HepG2 (cell line): Measurements from ENCODE around the gene BTBD19. TPM values are rescaled to one million over a fixed set of nuclear protein-coding genes. Genes with fewer than 3 reads are reported as not detected.

ENCODE experiments used
- ASH2L ChIP-seq: fragments of 300-600, 200-600 bp; sonication (generic); IDR thresholded peaks from 2 replicates; pipeline ENCODE4 v1.7.0; 2017; ENCODE audit warnings: low read depth, mild to moderate bottlenecking, moderate library complexity, mixed read lengths, low read length; ENCODE audit not compliant: insufficient read length
- ATM ChIP-seq: fragments of 450-650 bp; IDR thresholded peaks from 2 replicates; pipeline ENCODE4 v1.7.1; 2017; ENCODE audit warnings: mild to moderate bottlenecking, borderline replicate concordance
- BCL3 ChIP-seq: sonication (generic); formaldehyde crosslinking; IDR thresholded peaks from 2 replicates; pipeline ENCODE4 v1.5.1; 2020; ENCODE audit warnings: mild to moderate bottlenecking, missing genetic modification reagents, moderate library complexity
- CSRNP2 ChIP-seq: sonication (generic); formaldehyde crosslinking; conservative IDR thresholded peaks from 2 replicates; pipeline ENCODE4 v1.8.0; 2022; ENCODE audit warnings: low read depth, missing genetic modification reagents
- DR1 ChIP-seq: sonication (generic); formaldehyde crosslinking; IDR thresholded peaks from 2 replicates; pipeline ENCODE4 v1.8.0; 2021; ENCODE audit warnings: mild to moderate bottlenecking, missing genetic modification reagents, inconsistent platforms
- EHMT2 ChIP-seq: fragments of 200-600 bp; sonication (generic); IDR thresholded peaks from 2 replicates; pipeline ENCODE4 v1.7.0; 2017; ENCODE audit warnings: antibody characterized with exemption, low read depth, low read length, borderline replicate concordance
- GTF3A ChIP-seq: sonication (generic); formaldehyde crosslinking; conservative IDR thresholded peaks from 2 replicates; pipeline ENCODE4 v1.4.0; 2020; ENCODE audit warnings: mild to moderate bottlenecking, missing genetic modification reagents
- KLF6 ChIP-seq: IDR thresholded peaks from 2 replicates; pipeline ENCODE4 v1.8.0; 2016; ENCODE audit warnings: missing biosample characterization, missing genetic modification reagents
- REL ChIP-seq: sonication (generic); formaldehyde crosslinking; conservative IDR thresholded peaks from 2 replicates; pipeline ENCODE4 v1.8.0; 2022; ENCODE audit warnings: mild to moderate bottlenecking, missing genetic modification reagents, moderate library complexity
- RORA ChIP-seq: sonication (generic); formaldehyde crosslinking; IDR thresholded peaks from 2 replicates; pipeline ENCODE4 v1.5.0; 2020; ENCODE audit warnings: mild to moderate bottlenecking, missing genetic modification reagents, moderate library complexity
- SMAD9 ChIP-seq: sonication (generic); formaldehyde crosslinking; IDR thresholded peaks from 2 replicates; pipeline ENCODE4 v1.5.1; 2020; ENCODE audit warnings: mild to moderate bottlenecking, missing genetic modification reagents
- SRSF9 ChIP-seq: fragments of 200-400 bp; formaldehyde crosslinking; IDR thresholded peaks from 2 replicates; pipeline ENCODE4 v1.6.1; 2018; ENCODE audit warnings: borderline replicate concordance, mild to moderate bottlenecking, low read depth, low read length; ENCODE audit not compliant: insufficient read depth, poor library complexity, severe bottlenecking
- TAF1 ChIP-seq: sonication (generic); formaldehyde crosslinking; IDR thresholded peaks from 2 replicates; pipeline ENCODE4 v1.4.0; 2020; ENCODE audit warnings: missing genetic modification reagents
- ZNF296 ChIP-seq: sonication (generic); formaldehyde crosslinking; conservative IDR thresholded peaks from 2 replicates; pipeline ENCODE4 v1.5.0; 2020; ENCODE audit warnings: mild to moderate bottlenecking, missing genetic modification reagents
- ZNF441 ChIP-seq: sonication (generic); formaldehyde crosslinking; IDR thresholded peaks from 2 replicates; pipeline ENCODE4 v1.7.0; 2021; ENCODE audit warnings: missing genetic modification reagents, borderline replicate concordance
- ZNF556 ChIP-seq: sonication (generic); formaldehyde crosslinking; IDR thresholded peaks from 2 replicates; pipeline ENCODE4 v1.4.0; 2020; ENCODE audit warnings: mild to moderate bottlenecking, missing genetic modification reagents, borderline replicate concordance
- ZNF562 ChIP-seq: sonication (generic); formaldehyde crosslinking; IDR thresholded peaks from 2 replicates; pipeline ENCODE4 v1.8.0; 2022; ENCODE audit warnings: missing genetic modification reagents, borderline replicate concordance
- polyA plus RNA-seq, 8 experiments: library from polyadenylated mRNA; depleted of rRNA in 3 of 8; stranded (reverse) in 7 of 8; unstranded in 1 of 8; fragments of >200 nt; fragmentation: Illumina TruSeq in 4 of 8; extraction: Trizol in 4 of 8; gene quantifications; 2 replicates each; pipeline versions ENCODE4 v1.2.1 to v1.2.3, GENCODE V29; 2011 to 2016; ENCODE audit warnings: low read depth in 4 of 8, missing spikeins in 1 of 8, mixed read lengths in 1 of 8; ENCODE audit not compliant: insufficient read depth in 1 of 8
- total RNA-seq, 5 experiments: library from RNA; depleted of rRNA; stranded (reverse); fragments of >200 nt; fragmentation: Illumina TruSeq; extraction: Trizol; gene quantifications; 2 replicates each; pipeline ENCODE4 v1.2.3, GENCODE V29; 2016; ENCODE audit warnings: low read depth in 1 of 5
- TF ChIP-seq, protein P1 (sequence below): sonication (generic); formaldehyde crosslinking; IDR thresholded peaks from 2 replicates; pipeline ENCODE4 v1.4.0; 2020; ENCODE audit warnings: missing genetic modification reagents, mild to moderate bottlenecking, borderline replicate concordance
- TF ChIP-seq, protein P2 (sequence below): sonication (generic); formaldehyde crosslinking; IDR thresholded peaks from 2 replicates; pipeline ENCODE4 v1.8.0; 2022; ENCODE audit warnings: mild to moderate bottlenecking, missing genetic modification reagents; ENCODE audit not compliant: insufficient replicate concordance
- TF ChIP-seq, protein P3 (sequence below): sonication (generic); formaldehyde crosslinking; IDR thresholded peaks from 2 replicates; pipeline ENCODE4 v1.9.0; 2022; ENCODE audit warnings: low read depth, missing genetic modification reagents

BTBD19 gene
- total and polyA plus RNA-seq, 2 of the 13 experiments (the other 11 are each of a cell fraction or from before 2014, with no cell fraction given), result 2.7 to 6.7 TPM

DNA sequence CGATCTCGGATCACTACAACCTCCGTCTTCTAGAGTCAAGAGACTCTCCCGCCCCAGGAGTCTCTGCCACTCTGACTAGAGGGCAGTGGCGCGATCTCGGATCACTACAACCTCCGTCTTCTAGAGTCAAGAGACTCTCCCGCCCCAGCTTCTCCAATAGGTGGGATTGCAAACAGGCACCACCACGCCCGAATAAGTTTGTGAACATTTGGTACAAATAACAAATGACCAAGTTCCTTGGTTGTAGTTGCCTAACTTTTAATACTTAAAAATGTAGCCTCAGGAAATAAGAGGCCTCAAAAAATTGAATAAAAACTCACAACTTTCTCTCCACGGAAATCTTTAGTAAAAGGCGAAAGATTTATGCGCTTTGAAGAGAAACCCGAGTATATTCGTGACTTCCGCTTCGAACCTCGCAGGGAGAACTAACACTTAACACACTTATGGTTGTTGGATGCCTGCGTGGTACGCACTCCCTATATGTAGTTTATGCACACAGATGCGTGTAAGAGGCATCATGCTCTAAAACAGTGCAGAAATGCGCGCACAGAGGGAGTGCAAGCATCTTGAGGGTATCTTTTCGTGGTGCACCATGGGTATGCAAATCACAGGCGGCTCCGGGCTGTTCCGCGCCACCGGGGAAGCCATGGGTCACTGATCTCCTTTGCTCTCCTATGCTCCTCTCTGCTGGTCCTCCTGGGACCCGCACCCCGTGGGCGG is 11.4 kb downstream of the BTBD19 start (continued):
- TF ChIP-seq CSRNP2, result 0 out of 2 replicates have a peak, but pooled peaks have one; percentile 44
- TF ChIP-seq SMAD9 (CRISPR knock-in tag), result no peak
- TF ChIP-seq SRSF9, result no peak
- TF ChIP-seq ZNF296 (CRISPR knock-in tag), result no peak
- TF ChIP-seq GTF3A (CRISPR knock-in tag), result peak; percentile 90
- TF ChIP-seq EHMT2, result no peak
- TF ChIP-seq DR1 (CRISPR knock-in tag), result peak; percentile 96
- TF ChIP-seq, protein P1, sequence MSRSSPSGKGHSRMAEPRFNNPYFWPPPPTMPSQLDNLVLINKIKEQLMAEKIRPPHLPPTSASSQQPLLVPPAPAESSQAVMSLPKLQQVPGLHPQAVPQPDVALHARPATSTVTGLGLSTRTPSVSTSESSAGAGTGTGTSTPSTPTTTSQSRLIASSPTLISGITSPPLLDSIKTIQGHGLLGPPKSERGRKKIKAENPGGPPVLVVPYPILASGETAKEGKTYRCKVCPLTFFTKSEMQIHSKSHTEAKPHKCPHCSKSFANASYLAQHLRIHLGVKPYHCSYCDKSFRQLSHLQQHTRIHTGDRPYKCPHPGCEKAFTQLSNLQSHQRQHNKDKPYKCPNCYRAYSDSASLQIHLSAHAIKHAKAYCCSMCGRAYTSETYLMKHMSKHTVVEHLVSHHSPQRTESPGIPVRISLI (CRISPR knock-in tag), result 0 out of 2 replicates have a peak, but pooled peaks have one; percentile 65
- peak; percentile 42 for TF ChIP-seq ASH2L
- TF ChIP-seq REL, result peak; percentile 88
- TF ChIP-seq ZNF556, result peak; percentile 88; the same call in 1 of the 2 replicates
- no peak for TF ChIP-seq ZNF441 (CRISPR knock-in tag)
- no peak for TF ChIP-seq ATM
- TF ChIP-seq RORA (CRISPR knock-in tag), result no peak
- TF ChIP-seq, protein P2, sequence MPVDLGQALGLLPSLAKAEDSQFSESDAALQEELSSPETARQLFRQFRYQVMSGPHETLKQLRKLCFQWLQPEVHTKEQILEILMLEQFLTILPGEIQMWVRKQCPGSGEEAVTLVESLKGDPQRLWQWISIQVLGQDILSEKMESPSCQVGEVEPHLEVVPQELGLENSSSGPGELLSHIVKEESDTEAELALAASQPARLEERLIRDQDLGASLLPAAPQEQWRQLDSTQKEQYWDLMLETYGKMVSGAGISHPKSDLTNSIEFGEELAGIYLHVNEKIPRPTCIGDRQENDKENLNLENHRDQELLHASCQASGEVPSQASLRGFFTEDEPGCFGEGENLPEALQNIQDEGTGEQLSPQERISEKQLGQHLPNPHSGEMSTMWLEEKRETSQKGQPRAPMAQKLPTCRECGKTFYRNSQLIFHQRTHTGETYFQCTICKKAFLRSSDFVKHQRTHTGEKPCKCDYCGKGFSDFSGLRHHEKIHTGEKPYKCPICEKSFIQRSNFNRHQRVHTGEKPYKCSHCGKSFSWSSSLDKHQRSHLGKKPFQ, result peak; percentile 79
- TF ChIP-seq, protein P3, sequence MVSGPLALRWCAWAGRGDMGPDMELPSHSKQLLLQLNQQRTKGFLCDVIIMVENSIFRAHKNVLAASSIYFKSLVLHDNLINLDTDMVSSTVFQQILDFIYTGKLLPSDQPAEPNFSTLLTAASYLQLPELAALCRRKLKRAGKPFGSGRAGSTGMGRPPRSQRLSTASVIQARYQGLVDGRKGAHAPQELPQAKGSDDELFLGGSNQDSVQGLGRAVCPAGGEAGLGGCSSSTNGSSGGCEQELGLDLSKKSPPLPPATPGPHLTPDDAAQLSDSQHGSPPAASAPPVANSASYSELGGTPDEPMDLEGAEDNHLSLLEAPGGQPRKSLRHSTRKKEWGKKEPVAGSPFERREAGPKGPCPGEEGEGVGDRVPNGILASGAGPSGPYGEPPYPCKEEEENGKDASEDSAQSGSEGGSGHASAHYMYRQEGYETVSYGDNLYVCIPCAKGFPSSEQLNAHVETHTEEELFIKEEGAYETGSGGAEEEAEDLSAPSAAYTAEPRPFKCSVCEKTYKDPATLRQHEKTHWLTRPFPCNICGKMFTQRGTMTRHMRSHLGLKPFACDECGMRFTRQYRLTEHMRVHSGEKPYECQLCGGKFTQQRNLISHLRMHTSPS (CRISPR knock-in tag), result no peak
- TF ChIP-seq KLF6, result peak; percentile 52
- TF ChIP-seq ZNF562 (CRISPR knock-in tag), result peak; percentile 89
- TF ChIP-seq BCL3, result peak; percentile 53; the same call in 1 of the 2 replicates
- no peak for TF ChIP-seq TAF1 (CRISPR knock-in tag)
